Measurements from ENCODE around the gene UBE2A.

- no peak for TF ChIP-seq CTCF (IDR thresholded peaks at IDR 0.05)
- TF ChIP-seq POLR2A (IDR thresholded peaks at IDR 0.05) = no peak
Observed at GRCh38 chrX:119579414-119579813, 5.1 kb downstream of the UBE2A start.

Data from vagina (tissue), 2 donors.